Mesodermal cell (in vitro differentiated cells): ENCODE data around the gene DACT2.

ENCODE experiments used
- H3K27ac ChIP-seq: 2 replicates; pipeline ENCODE4 v1.7.0; 2013; ENCODE audit warnings: mild to moderate bottlenecking, low read depth, low read length, moderate library complexity; ENCODE audit not compliant: severe bottlenecking
- H3K36me3 ChIP-seq: 2 replicates; pipeline ENCODE4 v1.7.1; 2013; ENCODE audit warnings: mild to moderate bottlenecking, low read length, moderate library complexity; ENCODE audit not compliant: control insufficient read depth, insufficient read depth
- H3K4me1 ChIP-seq: one replicate; pipeline ENCODE4 v1.7.1; 2013; ENCODE audit warnings: mild to moderate bottlenecking, low read length; ENCODE audit not compliant: insufficient read depth, control insufficient read depth, poor library complexity, severe bottlenecking
- H3K4me3 ChIP-seq: 2 replicates; pipeline ENCODE4 v1.7.0; 2013; ENCODE audit warnings: low read length, control low read depth, mild to moderate bottlenecking; ENCODE audit not compliant: insufficient read depth, poor library complexity, severe bottlenecking; ENCODE audit errors: extremely low read depth
- H3K9me3 ChIP-seq: 2 replicates; pipeline ENCODE4 v1.7.1; 2013; ENCODE audit warnings: mild to moderate bottlenecking, low read length, moderate library complexity; ENCODE audit not compliant: control insufficient read depth
- WGBS, 2 experiments: methylation state at CpG; one replicate each; pipeline ENCODE4 v1.1.5; 2013; ENCODE audit warnings: missing lambda C conversion rate in 2 of 2; ENCODE audit not compliant: insufficient coverage in 2 of 2; 5-methylcytosine and 5-hydroxymethylcytosine counted together

DACT2 gene

GRCh38 chr6:168310403-168310802 is 9.2 kb downstream of the DACT2 start:
- no peak overlapping the region for H3K27ac ChIP-seq
- peaks cover 9% of the 10 kb centered on the region for H3K4me1 ChIP-seq
- H3K9me3 ChIP-seq: no peaks in the 10 kb centered on the region
- no peaks in the 10 kb centered on the region for H3K36me3 ChIP-seq
- 96 to 98% methylated on average over 9 of the region's 11 CpGs for WGBS, 2 experiments
- no peak overlapping the region for H3K4me3 ChIP-seq

- WGBS, 2 experiments: 90 to 93% methylated on average over 15 of the region's 15 CpGs
- H3K9me3 ChIP-seq: no peaks in the 10 kb centered on the region
- H3K36me3 ChIP-seq: no peaks in the 10 kb centered on the region
- no peak overlapping the region for H3K27ac ChIP-seq
- H3K4me1 ChIP-seq: peaks cover 13% of the 10 kb centered on the region
- no peak overlapping the region for H3K4me3 ChIP-seq
These were observed 9.6 kb downstream of the DACT2 start for GRCh38 chr6:168309997-168310396.

GRCh38 chr6:168309183-168309582 is 10.4 kb downstream of the DACT2 start:
- Histone ChIP-seq H3K27ac (no peak overlapping the region), H3K4me1 (peaks cover 16% of the 10 kb centered on the region), H3K9me3 (no peaks in the 10 kb centered on the region), H3K36me3 (no peaks in the 10 kb centered on the region), H3K4me3 (no peak overlapping the region)
- WGBS, 2 experiments: 95% methylated on average over 24 to 30 of the region's 30 CpGs

- no peaks in the 10 kb centered on the region for H3K36me3 ChIP-seq
- no peak overlapping the region for H3K4me3 ChIP-seq
- 93 to 95% methylated on average over 32 to 35 of the region's 35 CpGs for WGBS, 2 experiments
- H3K4me1 ChIP-seq: peaks cover 14% of the 10 kb centered on the region
- H3K27ac ChIP-seq: no peak overlapping the region
- H3K9me3 ChIP-seq: no peaks in the 10 kb centered on the region
These were observed 11.0 kb downstream of the DACT2 start for GRCh38 chr6:168308390-168309144.

- H3K9me3 ChIP-seq: no peaks in the 10 kb centered on the region
- no peaks in the 10 kb centered on the region for H3K36me3 ChIP-seq
- 94 to 99% methylated on average over 20 of the region's 22 CpGs for WGBS, 2 experiments
- H3K4me1 ChIP-seq: peaks cover 16% of the 10 kb centered on the region
- H3K27ac ChIP-seq: no peak overlapping the region
- H3K4me3 ChIP-seq: no peak overlapping the region
These were observed 11.9 kb downstream of the DACT2 start for GRCh38 chr6:168307695-168308021.

GRCh38 chr6:168307015-168307694 is 12.4 kb downstream of the DACT2 start:
- peaks cover 21% of the 10 kb centered on the region for H3K4me1 ChIP-seq
- H3K4me3 ChIP-seq: no peak overlapping the region
- no peak overlapping the region for H3K27ac ChIP-seq
- no peaks in the 10 kb centered on the region for H3K36me3 ChIP-seq
- H3K9me3 ChIP-seq: no peaks in the 10 kb centered on the region
- 92 to 95% methylated on average over 29 to 30 of the region's 30 CpGs for WGBS, 2 experiments

GRCh38 chr6:168305863-168306262 is 13.7 kb downstream of the DACT2 start:
- H3K27ac ChIP-seq: no peak overlapping the region
- no peaks in the 10 kb centered on the region for H3K9me3 ChIP-seq
- H3K4me1 ChIP-seq: peaks cover 33% of the 10 kb centered on the region
- WGBS, 2 experiments: 70 to 78% methylated on average over 6 to 8 of the region's 9 CpGs
- no peaks in the 10 kb centered on the region for H3K36me3 ChIP-seq
- H3K4me3 ChIP-seq: no peak overlapping the region

- no peaks in the 10 kb centered on the region for H3K36me3 ChIP-seq
- 68 to 72% methylated on average over 17 of the region's 20 CpGs for WGBS, 2 experiments
- H3K4me1 ChIP-seq: peaks cover 34% of the 10 kb centered on the region
- no peak overlapping the region for H3K4me3 ChIP-seq
- H3K9me3 ChIP-seq: no peaks in the 10 kb centered on the region
- H3K27ac ChIP-seq: no peak overlapping the region
These were observed 14.4 kb downstream of the DACT2 start for GRCh38 chr6:168305096-168305749.

GRCh38 chr6:168304752-168305015 is 14.9 kb downstream of the DACT2 start:
- Histone ChIP-seq H3K27ac (no peak overlapping the region), H3K4me1 (peaks cover 34% of the 10 kb centered on the region), H3K4me3 (no peak overlapping the region), H3K36me3 (no peaks in the 10 kb centered on the region), H3K9me3 (no peaks in the 10 kb centered on the region)
- 90 to 94% methylated on average over 2 to 7 of the region's 7 CpGs for WGBS, 2 experiments

- 93 to 94% methylated on average over 8 to 12 of the region's 16 CpGs for WGBS, 2 experiments
These were observed 15.4 kb downstream of the DACT2 start for GRCh38 chr6:168303982-168304751.

More at GRCh38 chr6:168303982-168304751, 15.4 kb downstream of the DACT2 start:
- H3K36me3 ChIP-seq: no peaks in the 10 kb centered on the region
- H3K9me3 ChIP-seq: no peaks in the 10 kb centered on the region
- peaks cover 34% of the 10 kb centered on the region for H3K4me1 ChIP-seq
- H3K4me3 ChIP-seq: no peak overlapping the region
- H3K27ac ChIP-seq: no peak overlapping the region
